SKM-1 treated with dmso at 0.1 percent for 144 hours (cell line): ENCODE results near the gene THRB.

Source experiments
- DNase-seq: peaks from one replicate; lab custom pipeline; 2025; ENCODE audit not compliant: unreplicated experiment; lab: John Stamatoyannopoulos, UW

THRB gene

DNA sequence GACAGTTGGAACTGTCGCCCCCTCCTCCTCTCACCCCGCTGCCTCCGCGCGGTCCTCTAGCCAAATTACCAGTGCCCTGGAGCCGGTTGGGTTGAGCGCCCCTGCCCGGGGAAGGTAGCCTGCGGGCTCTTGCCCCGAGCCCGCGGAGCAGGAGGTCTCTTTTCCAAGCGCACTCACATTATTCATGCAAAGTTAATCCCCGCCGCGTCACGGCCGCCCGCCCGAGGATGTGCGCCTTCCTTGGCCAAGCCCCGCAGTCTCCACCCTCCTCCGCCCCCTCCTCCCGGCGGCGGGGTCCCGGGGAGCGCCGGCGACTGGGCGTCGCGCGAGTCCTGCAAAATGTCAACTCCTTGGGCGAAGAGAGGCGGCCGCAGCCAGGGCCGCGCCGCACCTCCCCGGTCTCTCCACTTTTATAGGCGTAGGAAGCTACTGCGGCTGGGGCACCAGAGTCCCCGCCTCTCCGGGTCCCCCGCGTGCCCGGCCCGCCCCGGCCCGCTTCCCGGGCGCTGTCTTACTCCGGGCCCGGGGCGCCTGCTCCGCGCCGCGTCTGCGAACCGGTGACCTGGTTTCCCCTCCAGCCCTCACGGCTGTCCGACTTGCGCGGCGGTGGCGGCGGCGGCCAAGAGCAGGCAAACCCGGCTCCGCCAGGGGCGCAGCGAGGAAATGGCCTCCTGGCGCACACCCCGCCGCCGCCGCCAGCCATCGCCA, at the start of gene THRB:
TSS of gene THRB (minus strand) at position 233 of the 708 bp plus-strand sequence.
- DNase-seq = no peak

DNA sequence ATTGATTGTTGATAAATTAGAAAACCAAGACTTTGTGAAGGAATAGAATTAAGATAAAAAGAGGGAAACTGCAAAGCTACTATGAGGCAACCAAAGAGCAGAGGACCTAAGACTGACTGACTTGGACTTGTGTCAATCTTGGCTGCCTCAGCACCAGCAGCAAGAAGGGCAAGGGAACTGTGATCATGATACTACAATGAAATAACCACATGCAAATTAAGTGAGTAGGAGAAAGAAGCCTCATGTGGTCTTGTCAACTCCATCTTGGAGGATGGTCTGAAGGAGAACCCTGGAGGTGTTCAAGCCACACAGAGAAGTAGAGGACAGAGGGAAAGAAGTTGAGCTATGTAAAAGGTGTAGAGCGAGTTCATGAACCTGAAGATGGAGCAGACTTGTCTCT, 47.3 kb upstream of the THRB start:
- no peak for DNase-seq

DNA sequence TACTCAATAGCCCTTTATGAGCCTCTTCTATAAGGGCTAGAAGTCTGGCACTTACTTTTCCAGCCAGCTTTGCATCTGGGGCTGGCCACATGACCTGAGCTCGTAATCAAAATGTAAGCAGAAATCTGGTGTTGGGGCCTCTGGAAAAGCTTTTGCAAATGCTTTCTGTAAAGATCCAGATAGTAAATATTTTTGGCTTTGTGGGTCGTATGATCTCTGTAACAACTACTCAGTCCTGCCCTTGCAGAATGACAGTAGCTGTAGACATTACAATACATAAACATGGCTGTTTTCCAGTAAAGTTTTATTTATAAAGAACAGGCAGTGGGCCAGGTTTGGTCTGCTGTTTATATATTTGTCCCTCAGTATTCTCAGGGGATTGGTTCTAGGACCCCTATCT, 46.2 kb upstream of the THRB start:
- no peak for DNase-seq

DNA sequence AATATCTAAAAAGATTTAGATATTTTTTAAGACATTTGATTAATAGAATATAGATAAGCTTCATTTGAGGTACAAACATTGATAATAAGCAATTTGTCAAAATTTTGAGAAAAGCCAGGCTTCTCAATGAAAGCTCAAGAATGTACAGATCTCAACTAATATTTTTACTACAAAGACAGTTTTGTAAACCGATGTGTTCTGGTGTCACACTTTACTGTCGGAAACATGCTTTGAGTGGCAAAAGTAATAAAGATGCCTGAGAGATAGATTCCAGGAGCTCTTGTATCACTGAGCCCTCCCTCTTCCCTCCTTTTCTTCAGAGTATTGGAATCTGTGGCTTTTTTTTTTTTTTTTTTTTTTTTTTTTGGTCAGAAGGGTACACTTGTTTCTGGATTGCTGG, 45.0 kb upstream of the THRB start:
- no peak for DNase-seq

DNA sequence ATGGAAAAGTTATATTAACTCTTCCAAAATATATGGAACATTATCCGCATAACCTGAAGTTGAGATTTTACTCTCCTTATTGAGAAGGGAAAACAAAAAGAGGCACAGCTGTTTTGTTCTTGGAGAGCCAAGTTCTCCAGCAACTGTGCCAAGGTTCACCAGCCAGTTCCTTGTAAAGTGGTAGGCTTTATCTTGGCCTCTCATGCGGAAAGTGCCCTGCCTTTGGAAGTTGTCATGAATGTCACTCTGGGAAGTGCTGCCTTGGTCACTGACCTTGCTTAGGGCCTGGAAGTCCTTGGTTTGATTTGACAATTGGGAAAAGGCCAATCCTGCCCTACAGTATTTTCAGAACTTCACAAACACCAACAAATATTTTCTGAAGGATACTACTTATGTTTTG, 44.2 kb upstream of the THRB start:
- DNase-seq = no peak

DNA sequence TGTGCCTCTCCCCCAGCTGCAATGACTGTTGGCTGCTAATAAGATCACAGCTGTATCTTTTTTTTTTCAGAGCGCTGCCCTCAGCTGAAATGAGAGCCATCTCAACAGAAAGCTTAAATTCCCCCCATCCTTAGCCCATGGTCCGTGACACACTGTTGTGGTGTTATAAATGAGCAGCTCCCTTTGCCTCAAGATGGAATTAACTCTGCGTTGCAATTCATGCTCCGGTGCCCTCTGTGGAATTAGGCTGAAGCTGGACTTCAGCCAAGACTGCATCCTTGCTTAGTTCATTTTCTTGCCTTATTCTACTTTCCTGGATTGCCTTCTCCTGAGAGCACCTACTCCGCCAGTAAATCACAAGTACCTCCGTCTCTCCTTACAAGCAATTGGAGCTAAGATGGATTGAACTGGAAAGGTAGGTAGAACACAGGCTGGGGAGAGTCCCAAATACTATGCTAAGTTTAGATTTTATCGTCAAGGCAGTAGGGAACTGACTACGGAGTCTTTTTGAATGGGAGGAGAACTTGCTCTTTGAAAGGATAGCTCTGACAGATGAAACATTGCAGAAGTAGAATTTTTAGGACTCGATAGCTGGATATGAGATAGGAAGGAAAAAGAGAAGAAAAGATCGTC, 39.0 kb upstream of the THRB start:
- no peak for DNase-seq

DNA sequence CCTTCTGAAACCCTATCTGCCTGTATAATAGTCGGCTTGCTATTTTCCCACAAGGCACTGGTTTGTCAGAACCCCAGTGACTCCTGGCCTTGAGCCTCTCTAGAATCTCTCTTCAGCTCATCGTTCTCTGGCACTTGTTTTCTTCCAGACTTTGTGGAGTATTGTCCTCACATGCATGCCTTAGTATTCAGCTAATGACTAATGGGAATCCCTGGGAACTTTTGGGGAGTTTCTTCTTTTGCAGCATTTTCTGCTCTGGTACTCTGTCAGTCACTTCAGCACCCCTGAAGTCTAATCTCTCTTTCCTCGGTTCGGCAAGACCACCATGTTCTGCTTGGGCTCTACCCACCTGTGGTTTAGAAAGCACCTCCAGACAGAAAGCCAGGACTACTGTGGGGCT, 35.8 kb upstream of the THRB start:
- no peak for DNase-seq

DNA sequence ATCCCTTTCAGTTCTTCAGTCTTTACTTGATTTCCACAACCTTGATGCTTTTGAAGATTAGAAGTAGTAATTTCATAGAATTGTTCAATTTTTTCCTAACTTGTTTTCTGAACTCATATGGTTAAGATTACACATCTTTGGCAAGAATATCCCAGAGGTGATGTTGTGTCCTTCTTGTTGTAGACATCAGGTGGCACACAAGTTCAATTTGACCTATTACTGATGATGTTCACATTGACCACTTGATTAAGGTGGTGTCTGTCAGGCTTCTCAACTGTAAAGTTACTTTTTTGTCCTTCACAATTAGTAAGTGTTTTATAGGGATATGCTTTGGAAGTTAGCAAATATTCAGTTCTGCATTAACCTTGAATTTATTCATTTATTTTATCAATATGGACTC, 34.6 kb upstream of the THRB start:
- DNase-seq = no peak

DNA sequence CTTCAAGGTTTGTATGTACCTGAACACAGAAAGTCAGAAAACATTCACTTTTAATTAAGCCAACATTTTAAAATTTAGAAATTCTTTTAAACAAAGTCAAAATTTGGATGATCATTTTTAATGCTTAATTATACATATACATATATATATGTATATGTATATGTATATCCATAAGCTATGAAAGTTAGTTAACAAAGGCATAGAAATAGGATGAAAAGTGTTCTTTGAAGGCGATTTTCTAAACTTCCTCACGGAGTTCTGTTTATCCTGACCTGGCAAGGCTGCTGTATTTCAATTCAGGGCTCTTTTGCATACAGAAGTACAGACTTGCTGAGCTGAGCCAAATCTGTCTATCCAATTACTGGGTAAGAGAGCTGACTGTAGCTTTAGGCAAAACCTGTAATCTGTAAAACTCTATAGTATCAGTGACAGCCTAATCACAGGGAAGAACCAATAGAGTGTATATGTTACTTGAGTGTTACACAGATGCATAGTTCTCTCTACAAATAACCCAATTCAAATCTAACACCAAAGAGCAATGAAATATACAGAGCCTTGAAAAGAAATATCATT, 32.1 kb upstream of the THRB start:
- no peak for DNase-seq

DNA sequence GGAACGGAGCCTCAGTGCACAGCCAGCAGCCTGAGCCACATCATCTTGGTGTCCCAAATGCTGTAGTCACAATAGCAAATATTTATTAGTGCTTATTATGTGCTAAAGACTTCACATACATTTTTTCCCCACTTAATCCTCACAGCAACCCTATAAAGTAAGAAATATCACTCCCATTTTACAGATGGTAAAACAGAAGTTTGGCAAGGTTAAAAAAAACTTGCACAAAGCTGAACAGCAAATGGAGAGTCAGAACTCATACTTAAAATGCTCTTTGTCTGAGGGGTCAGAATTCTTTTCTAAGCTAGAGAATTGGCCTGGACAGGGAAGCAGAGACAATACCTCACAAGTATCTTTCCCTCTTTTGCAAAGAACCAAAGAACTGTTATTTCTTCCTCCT, 30.9 kb upstream of the THRB start:
- DNase-seq = no peak

DNA sequence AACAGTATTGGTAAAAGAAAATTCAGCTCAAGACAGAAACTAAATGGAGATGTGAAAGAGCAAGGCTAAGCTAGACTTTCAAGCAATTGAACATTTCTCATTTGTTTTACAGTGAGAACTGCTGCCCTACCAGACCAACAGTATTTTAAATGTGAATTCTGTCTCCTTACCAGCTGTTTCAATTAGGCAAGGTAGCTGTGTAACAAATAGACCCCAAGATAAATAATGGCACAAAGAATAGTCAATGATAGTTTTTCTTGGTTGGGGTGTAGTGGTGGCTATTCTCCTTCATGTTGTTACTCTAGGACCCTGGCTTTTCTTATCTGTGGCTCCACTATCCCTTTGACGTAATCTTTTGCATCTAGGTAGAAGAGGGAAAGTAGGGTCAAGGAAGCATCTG, 30.4 kb upstream of the THRB start:
- no peak for DNase-seq

DNA sequence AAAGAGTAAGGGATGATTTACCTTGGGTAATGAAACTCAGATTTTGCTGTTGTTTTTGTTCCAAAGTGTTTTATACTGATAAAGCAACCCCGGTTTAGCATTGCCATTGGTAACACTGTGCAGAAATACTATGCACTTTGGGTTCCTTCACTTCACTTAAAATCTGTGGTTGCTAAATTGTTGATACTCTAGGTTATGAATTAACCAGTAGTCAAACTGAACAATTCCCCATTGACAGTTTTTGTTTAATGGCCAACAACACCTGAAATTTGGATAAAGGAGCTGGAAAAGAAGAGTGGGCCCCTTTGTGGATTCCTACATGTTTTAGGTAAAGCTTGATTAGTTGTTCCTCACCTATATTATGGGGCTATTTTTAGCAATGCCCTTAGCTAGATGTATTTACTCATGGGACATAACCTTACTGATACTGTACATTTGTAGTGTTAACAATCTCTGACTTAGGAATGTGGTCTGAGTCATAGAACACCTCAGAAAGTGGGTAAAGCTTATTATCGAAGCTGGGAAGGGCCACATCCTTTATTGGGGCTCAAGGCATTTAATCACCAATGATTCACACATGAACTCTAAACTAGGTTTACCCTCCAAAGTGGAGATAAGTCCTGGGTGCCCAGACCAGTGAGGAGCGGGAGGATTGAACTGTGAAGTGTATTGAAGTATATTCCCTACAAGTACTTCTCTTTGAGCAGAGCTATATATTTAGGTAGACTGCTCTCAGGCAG, 29.5 kb upstream of the THRB start:
- DNase-seq = no peak

DNA sequence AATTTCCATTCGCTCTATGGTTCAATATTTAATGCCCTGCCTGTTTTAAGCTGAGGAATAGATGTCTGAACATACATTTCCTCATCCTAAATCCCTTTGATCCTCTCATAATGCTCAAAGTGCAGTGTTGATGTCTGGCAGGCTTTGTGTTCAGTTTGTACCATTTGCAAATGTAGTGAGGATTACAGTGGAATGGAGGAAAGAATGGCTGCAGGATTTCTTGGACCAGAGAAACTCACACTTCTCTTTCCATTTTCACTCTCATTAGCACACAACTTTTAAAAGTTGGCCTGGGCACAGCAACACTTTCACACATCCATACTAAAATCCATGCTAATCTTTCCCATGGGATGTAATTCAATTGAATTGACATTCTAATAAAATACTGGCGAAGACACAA, 28.6 kb upstream of the THRB start:
- DNase-seq = no peak

DNA sequence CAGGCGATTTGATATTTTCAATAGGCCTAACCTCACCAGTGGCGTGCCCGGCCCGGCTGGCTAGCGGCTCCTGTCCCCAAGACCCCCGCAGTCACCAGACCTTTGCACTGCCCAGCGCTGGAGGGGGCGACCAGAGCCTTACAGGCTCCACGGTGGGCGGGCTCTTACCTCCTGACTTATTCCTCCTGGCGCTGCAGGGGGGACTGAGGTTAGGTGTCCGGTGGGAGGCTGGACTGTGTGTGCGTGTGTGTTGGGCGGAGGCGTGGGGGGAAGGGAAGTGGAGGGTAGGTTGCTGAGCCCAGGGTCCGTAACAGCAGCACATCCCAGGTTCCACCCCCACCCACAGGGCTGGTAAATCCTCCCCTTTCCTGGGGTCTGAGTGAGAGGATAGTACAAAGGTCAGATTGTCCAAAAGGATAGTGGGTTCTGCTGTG, 27.5 kb upstream of the THRB start:
- DNase-seq = no peak

DNA sequence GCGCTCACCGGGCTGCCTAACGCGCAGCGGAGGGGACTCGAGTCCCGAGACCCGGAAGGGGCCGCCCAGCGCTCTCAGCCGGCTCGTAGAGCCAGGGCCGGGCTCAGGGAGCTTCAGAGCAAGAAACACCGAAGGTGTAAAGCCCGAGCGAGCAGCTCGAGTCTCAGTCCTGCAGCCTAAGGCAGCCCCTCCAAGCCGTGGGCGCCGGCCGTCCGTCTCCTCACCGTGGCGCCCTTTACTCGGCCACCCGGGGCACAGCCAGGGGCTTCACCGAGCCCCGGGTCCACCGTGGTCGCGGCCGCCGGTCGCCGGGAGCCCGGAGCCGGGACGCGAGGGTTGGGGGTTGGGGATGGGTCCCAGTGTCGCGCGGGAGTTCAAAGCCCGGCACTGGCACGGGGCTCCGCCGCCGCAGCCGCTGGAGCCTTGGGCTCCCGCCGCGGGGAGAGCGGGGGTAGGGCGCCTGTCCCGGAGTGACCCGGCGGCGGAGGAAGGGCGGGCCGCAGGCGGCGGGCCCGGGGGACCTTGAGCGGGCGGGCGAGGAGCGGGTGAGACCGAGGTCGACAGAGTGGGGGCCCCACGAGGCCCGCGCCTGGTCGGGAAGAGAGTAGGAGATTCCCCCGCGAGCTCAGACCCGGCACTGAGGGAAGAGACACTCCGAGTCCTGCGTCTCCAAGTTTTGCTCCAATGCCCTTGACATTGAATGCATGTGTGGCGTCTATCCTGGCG, 26.9 kb upstream of the THRB start:
- DNase-seq = no peak

DNA sequence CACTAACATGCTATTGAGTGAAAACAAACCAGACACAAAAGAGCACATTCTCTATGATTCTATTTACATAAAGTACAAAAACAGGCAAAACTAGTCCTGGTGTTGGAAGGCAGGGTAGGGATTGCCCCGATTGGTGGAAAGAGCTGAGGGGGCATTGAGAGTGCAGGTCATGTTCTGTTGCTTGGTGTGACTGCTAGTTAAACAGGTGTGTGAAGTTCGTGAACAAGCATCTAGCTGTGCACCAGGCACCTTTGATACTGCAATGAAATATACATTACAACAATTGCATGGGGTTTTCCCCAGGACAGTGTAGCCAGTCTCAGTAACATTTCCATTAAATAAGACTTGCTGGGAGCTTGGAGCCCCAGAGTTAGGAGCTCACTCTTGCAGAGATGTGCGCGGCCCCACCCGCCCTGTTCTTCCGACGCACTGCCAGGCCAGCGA, 26.3 kb upstream of the THRB start:
- no peak for DNase-seq

DNA sequence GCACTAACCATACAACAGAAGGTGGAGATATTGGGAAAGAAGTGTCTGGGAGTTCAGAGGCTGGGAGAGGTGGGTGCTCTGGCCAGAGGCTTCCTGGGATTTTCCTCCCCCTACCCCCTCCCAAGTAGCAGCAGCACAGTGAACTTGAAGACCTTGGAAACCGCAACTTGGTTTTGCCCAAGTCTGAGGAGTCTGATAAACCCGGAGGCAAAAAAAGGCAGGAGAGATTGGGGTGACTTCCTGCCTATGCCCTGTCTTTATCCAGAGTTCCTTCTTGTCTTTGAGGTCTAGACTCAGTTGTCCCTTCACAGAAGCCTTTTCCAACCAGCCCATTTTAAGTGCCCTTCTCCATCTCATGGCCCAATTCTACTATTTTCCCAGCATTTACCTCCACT, 25.4 kb upstream of the THRB start:
- DNase-seq = no peak

DNA sequence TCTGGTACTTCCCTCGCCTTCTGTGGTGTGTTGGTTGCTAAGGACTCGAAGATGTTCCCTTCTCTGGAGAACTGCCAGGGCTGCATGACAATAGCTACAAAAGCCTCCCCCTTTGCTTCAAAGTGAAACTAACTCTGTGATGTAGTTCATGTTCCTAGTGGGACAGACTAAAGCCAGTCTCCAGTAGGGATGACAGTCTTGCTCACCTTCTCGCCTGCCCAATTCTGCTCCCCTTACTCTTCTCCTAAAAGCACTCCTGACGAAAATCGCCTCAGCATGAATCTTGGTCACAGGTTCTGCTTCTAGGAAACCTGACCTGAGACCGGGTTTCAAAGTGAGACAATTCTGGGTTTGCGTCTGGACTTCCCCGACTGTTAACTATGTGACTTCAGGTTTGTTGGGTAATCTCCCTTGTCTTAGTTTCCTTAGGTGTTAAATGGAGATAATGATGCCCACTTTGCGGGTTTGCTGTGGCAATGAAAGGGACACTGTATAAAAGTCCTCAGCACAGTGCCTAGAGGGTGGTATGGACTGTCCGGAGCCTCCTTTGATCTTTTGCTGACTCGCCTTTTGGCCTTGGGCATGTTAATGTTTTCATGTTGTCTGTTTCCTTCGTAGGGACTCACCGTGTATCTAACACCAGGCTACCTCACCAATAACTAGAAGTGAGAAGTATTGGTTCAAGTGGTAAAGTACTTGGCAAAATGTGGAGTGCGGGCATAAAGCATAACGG, 24.9 kb upstream of the THRB start:
- DNase-seq = no peak

DNA sequence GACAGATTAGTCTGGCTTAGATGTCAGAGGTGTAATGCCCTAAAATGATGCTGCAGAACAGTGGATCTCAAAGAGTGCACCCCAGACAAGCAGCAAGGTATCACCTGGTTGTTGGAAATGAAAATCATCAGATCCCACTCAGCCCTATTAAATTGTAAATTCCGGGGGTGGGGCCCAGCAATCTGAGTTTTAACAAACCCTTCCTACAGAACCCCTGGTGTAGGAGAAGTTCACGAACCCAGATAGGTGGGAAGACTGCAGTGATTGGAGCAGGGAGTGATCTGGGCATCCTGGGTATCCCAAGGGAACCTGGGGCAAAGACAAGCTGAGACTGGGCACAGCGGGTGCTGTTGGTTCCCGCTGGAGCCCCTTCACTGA, 24.3 kb upstream of the THRB start:
- no peak for DNase-seq

DNA sequence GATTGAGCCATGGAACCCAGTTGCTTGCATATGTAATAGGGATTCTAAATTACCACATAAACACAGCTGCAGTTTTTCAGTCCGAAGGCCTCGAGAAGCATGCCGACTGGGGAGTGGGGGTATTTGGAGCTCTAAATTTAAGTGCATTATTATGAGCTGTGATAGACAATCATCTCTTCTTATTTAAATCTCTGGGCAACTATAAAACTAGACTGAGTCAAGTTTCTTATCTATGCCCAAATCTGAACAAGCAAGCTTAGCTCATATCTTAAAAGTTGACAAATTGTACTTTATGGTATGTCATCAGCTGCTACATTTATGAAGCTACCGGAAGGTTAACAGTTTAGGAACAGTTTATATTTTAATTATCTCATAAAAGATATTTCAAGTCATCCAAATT, 19.5 kb upstream of the THRB start:
- DNase-seq = no peak

DNA sequence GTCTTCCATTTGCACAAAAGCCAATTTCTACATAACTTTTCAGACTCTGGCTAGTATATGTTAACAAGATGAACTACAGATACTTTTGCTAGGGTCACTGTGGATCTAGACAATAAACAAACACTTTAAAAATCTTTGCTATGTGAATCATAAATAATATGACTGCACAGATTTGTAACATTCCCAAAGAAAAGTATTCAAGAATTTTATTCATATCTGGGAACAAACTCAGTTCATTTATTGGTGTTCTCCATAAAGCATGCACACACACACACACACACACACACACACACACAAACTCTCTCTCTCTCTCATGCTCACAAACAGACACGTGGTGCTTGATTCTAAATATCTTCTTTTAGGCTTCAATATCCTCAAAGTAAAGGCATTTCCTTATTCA, 18.8 kb upstream of the THRB start:
- no peak for DNase-seq
